GDM1 (cell line): ENCODE data around the gene CCNL2.
"Not testable (repeated sequence)": the region's sequence is repeated elsewhere in the genome, so short reads cannot be mapped to it uniquely, and the experiment has no call there.

Source experiments
- DNase-seq: peaks from one replicate; lab custom pipeline; 2025; lab: John Stamatoyannopoulos, UW

CCNL2 gene

GRCh38 chr1:1373051-1373814 lies 25.9 kb downstream of the CCNL2 start:
- no peak for DNase-seq

- peak; percentile 47 for DNase-seq
These were observed 27.1 kb downstream of the CCNL2 start for GRCh38 chr1:1371746-1372711.

- peak; percentile 58 for DNase-seq
These were observed 27.8 kb downstream of the CCNL2 start for GRCh38 chr1:1371364-1371745.

GRCh38 chr1:1370771-1371300 lies 28.3 kb downstream of the CCNL2 start:
- DNase-seq, result no peak

- DNase-seq, result not testable (repeated sequence)
These were observed 29.0 kb downstream of the CCNL2 start for GRCh38 chr1:1370094-1370493.

- DNase-seq, result no peak
These were observed 31.8 kb downstream of the CCNL2 start for GRCh38 chr1:1367315-1367714.

GRCh38 chr1:1366699-1367066 lies 32.5 kb downstream of the CCNL2 start:
- DNase-seq, result no peak

GRCh38 chr1:1365875-1366698 lies 33.0 kb downstream of the CCNL2 start:
- no peak for DNase-seq

- DNase-seq, result no peak
These were observed 34.9 kb downstream of the CCNL2 start for GRCh38 chr1:1364266-1364665.

GRCh38 chr1:1361982-1362423 lies 37.1 kb downstream of the CCNL2 start:
- DNase-seq, result no peak

- no peak for DNase-seq
These were observed 37.7 kb downstream of the CCNL2 start for GRCh38 chr1:1361233-1361981.

GRCh38 chr1:1360506-1361169 lies 38.5 kb downstream of the CCNL2 start:
- DNase-seq, result no peak

GRCh38 chr1:1359664-1360468 lies 39.3 kb downstream of the CCNL2 start:
- no peak for DNase-seq

- no peak for DNase-seq
These were observed 39.8 kb downstream of the CCNL2 start for GRCh38 chr1:1359308-1359663.

GRCh38 chr1:1358433-1359271 lies 40.5 kb downstream of the CCNL2 start, which contains the start of gene MXRA8:
Gene MXRA8, minus strand, starts transcription at chr1:1358555. Its CDS starts 51 bp downstream, at chr1:1358504.
- no peak for DNase-seq

- no peak for DNase-seq
These were observed 41.2 kb downstream of the CCNL2 start for GRCh38 chr1:1357871-1358432.

GRCh38 chr1:1356796-1357401 lies 42.2 kb downstream of the CCNL2 start:
- no peak for DNase-seq
